Measurements from ENCODE around the gene NOP16.

The NOP16 gene

GRCh38 chr5:176373100-176373818, 15.1 kb downstream of the NOP16 start:
- TF ChIP-seq TCF12 (IDR thresholded peaks at IDR 0.05; ENCODE audit: low read depth) (no peak), FOXM1 (IDR thresholded peaks at IDR 0.05; ENCODE audit: borderline replicate concordance, low read depth) (no peak), TEAD4 (IDR thresholded peaks at IDR 0.05) (no peak), EGR1 (IDR thresholded peaks at IDR 0.05) (no peak), MAX (IDR thresholded peaks at IDR 0.05) (no peak), CEBPB (IDR thresholded peaks at IDR 0.05) (no peak), TAF1 (IDR thresholded peaks at IDR 0.05; ENCODE audit: low read depth) (no peak), ZBTB7A (IDR thresholded peaks at IDR 0.05; ENCODE audit: low read depth) (no peak), EP300 (IDR thresholded peaks at IDR 0.05; ENCODE audit: borderline replicate concordance) (no peak), USF1 (IDR thresholded peaks at IDR 0.05) (no peak), NFIC (IDR thresholded peaks at IDR 0.05) (no peak), CREB1 (IDR thresholded peaks at IDR 0.05; ENCODE audit: low read depth) (no peak), RAD21 (IDR thresholded peaks at IDR 0.05; ENCODE audit: low read depth) (no peak), YY1 (IDR thresholded peaks at IDR 0.05; ENCODE audit: low read depth) (no peak), REST (IDR thresholded peaks at IDR 0.05; ENCODE audit: low read depth) (no peak)

- no peak for TF ChIP-seq NFIC (IDR thresholded peaks at IDR 0.05)
- no peak for TF ChIP-seq FOXM1 (IDR thresholded peaks at IDR 0.05; ENCODE audit: borderline replicate concordance, low read depth)
- no peak for TF ChIP-seq TCF12 (IDR thresholded peaks at IDR 0.05; ENCODE audit: low read depth)
- no peak for TF ChIP-seq TEAD4 (IDR thresholded peaks at IDR 0.05)
- TF ChIP-seq ZBTB7A (IDR thresholded peaks at IDR 0.05; ENCODE audit: low read depth) = no peak
- no peak for TF ChIP-seq REST (IDR thresholded peaks at IDR 0.05; ENCODE audit: low read depth)
- TF ChIP-seq CREB1 (IDR thresholded peaks at IDR 0.05; ENCODE audit: low read depth) = no peak
- TF ChIP-seq EGR1 (IDR thresholded peaks at IDR 0.05) = no peak
- TF ChIP-seq EP300 (IDR thresholded peaks at IDR 0.05; ENCODE audit: borderline replicate concordance) = no peak
- no peak for TF ChIP-seq TAF1 (IDR thresholded peaks at IDR 0.05; ENCODE audit: low read depth)
Observed at GRCh38 chr5:176371621-176372539, 16.5 kb downstream of the NOP16 start.

GRCh38 chr5:176369934-176370711, 18.3 kb downstream of the NOP16 start:
- TF ChIP-seq TAF1 (IDR thresholded peaks at IDR 0.05; ENCODE audit: low read depth) = no peak
- TF ChIP-seq EP300 (IDR thresholded peaks at IDR 0.05; ENCODE audit: borderline replicate concordance) = no peak
- TF ChIP-seq MAX (IDR thresholded peaks at IDR 0.05) = no peak
- TF ChIP-seq FOXM1 (IDR thresholded peaks at IDR 0.05; ENCODE audit: borderline replicate concordance, low read depth) = no peak
- TF ChIP-seq REST (IDR thresholded peaks at IDR 0.05; ENCODE audit: low read depth) = no peak
- TF ChIP-seq YY1 (IDR thresholded peaks at IDR 0.05; ENCODE audit: low read depth) = no peak
- TF ChIP-seq TCF12 (IDR thresholded peaks at IDR 0.05; ENCODE audit: low read depth) = no peak
- TF ChIP-seq EGR1 (IDR thresholded peaks at IDR 0.05) = no peak
- no peak for TF ChIP-seq NFIC (IDR thresholded peaks at IDR 0.05)
- TF ChIP-seq RAD21 (IDR thresholded peaks at IDR 0.05; ENCODE audit: low read depth) = no peak
- TF ChIP-seq CREB1 (IDR thresholded peaks at IDR 0.05; ENCODE audit: low read depth) = no peak
- no peak for TF ChIP-seq ZBTB7A (IDR thresholded peaks at IDR 0.05; ENCODE audit: low read depth)
- no peak for TF ChIP-seq TEAD4 (IDR thresholded peaks at IDR 0.05)
- TF ChIP-seq CEBPB (IDR thresholded peaks at IDR 0.05) = no peak
- no peak for TF ChIP-seq USF1 (IDR thresholded peaks at IDR 0.05)
